Islet of Langerhans (tissue), 1 donor: ENCODE measurements around the gene IL10RB.

Experiments
- FAIRE-seq: peaks from one replicate; lab custom pipeline; 2011; peaks lifted over from hg19 to GRCh38; lab: Jason Lieb, UNC

IL10RB gene

DNA sequence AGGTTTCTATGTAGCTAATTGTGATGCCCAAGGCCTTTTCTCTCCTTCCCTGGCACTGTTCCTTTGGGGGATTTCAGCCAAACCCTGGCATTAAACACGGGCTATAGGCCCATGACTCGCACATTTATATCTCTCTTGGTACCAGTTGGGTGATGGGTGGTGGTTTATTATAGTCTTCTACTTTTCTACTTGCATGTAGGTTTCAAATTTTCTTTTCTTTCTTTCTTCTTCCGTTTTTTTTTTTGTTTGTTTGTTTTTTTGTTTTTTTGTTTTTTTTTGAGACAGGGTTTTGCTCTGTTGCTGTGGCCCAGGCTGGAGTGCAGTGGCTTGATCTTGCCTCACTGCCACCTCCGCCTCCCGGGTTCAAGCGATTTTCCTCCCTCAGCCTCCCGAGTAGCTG is 1.1 kb downstream of the IL10RB start:
- FAIRE-seq: no peak

DNA sequence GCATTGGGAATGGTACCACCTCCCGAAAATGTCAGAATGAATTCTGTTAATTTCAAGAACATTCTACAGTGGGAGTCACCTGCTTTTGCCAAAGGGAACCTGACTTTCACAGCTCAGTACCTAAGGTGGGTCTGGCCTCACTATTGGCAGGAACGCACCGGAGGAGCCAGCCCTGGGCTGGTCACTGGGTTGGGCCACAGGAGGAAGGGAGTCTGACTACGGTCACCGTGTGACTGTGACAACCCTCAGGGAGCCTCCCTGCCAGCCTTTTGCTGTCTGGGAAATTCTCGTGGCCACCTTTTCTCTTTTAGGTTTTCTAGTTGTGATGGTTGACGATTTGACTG is 2.2 kb downstream of the IL10RB start:
- no peak for FAIRE-seq

GRCh38 chr21:33268737-33269441 is 2.7 kb downstream of the IL10RB start:
- peak; percentile 89 for FAIRE-seq

DNA sequence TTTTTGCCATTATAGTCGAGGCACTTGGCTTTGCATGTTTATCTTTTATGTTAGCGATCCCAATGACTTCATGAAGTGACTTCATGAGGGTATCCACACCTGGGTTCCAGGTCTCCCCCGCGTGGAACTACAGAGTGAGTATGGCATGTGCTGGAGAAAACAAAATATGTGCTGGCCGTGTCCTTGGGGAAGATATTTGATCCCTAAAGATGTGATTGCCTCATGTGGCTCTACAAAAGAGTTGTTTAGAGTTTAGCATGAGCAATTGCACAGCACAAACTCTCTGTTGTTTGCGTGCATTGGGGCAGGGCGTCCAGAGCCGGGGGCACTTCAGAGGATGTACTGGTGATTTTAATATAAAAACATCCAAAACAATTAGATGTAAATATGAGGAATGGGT is 4.8 kb downstream of the IL10RB start:
- no peak for FAIRE-seq

DNA sequence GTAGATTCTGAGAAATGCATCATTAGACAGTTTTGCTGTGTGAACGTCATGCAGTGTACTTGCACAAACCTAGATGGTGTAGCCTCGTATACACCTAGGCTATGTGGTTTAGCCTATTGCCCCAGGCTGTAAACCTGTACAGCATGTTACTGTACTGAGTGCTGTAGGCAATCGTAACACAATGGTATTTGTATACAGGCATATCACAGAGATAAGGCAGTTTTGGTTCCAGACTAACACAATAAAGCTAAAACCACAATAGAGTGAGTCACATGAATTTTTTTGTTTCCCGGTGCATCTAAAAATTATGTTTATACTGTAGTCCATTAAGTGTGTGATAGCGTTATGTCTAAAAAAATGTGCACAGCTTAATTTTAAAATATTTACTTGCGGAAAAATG is 6.9 kb downstream of the IL10RB start:
- FAIRE-seq: no peak

GRCh38 chr21:33278721-33279120 is 12.6 kb downstream of the IL10RB start:
- no peak for FAIRE-seq

- no peak for FAIRE-seq
Measured at GRCh38 chr21:33279330-33279820, 13.2 kb downstream of the IL10RB start.

DNA sequence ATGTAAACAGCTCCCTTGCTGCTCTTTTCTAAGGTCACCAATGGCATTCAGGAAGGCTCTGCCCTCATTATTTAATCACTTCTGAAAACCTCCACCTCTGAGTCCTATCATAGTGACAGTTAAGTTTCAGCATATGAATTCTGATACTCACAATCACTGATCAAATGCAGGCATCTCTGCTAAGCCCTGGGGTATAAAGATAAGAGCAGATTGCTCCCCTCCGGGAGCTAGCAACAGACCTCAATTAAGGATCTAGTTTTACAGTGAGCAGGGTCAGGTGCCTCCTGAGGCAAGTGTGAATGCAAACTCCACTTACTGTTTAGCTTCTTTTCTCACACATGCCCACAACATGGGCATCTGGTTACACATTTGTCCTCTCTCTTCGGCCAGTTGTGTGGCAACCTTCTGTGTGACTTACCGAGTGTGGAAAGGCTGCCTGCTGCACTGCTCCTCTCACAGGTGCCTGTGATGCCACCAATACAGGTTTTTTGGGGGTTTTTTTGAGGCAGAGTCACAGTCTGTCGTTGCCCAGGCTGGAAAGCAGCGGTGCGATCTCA is 15.0 kb downstream of the IL10RB start:
- FAIRE-seq: no peak

- FAIRE-seq: no peak
Measured at GRCh38 chr21:33283203-33283602, 17.0 kb downstream of the IL10RB start.

GRCh38 chr21:33286076-33286475 is 19.9 kb downstream of the IL10RB start:
- FAIRE-seq: no peak

DNA sequence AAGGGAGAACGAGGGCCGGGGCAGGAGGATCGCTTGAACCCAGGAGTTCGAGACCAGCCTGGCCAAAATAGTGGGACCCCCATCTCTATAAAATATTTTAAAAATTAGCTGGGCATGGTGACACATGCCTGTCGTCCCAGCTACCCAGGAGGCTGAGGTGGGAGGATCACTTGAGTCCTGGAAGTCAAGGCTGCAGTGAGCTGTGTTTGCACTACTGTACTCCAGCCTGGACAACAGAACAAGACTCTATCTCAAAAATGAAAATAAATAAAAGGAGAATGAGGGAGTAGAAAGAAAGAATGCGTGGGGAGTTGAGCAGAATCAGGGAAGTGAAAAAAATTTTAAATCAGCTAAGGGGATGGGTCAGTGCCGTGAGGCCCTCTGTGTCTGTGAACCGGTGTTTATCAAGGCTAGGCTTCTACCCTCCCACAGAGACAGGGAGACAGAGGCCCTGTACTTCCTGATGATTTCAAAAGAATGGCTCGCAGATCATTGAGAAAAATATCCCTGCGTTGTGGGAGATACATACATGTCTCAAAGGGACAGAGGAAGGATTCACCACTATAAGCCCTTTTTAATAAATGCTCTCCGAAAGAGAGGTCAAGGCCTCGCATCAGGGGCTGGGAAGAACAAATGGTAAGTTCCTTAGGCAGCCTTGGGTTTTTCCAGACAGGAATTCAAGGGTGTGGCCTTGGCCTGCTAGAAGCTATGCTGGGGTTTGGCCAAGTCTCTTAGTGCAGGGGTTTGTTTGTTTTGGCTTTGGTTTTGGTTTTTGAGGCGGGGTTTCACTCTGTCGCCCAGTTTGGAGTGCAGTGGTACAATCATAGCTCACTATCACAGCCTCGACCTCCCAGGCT is 20.7 kb downstream of the IL10RB start:
- no peak for FAIRE-seq

DNA sequence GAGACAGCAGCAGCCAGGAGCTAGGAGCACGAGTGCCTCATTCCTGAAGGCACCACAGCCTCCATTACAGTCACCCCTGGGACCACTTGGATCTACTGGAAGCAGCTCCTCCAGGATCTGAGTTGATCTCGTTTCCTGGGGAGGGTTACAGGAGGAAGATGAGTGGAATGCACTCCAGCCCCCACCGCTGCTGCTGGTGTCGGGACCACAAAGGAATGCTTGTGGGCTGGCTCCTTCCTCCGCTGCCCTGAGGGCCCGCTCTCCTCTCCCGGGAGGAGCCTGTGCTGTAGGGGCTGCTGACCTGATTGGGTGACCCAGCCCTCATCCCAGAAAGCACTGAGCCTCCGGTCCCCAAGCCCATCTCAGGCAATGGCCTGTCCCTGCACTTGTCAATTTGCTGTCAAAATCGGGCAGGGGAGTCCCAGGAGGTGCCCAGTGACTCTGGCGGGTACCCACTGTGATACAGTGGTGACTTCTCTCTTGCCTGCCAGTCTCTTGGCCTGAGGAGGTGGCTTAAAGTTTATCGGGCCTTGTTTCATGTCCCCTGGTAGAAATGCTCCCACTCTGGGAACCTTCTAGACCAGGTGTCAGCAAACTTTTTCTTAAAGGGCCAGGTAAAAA is 23.1 kb downstream of the IL10RB start:
- FAIRE-seq: no peak

DNA sequence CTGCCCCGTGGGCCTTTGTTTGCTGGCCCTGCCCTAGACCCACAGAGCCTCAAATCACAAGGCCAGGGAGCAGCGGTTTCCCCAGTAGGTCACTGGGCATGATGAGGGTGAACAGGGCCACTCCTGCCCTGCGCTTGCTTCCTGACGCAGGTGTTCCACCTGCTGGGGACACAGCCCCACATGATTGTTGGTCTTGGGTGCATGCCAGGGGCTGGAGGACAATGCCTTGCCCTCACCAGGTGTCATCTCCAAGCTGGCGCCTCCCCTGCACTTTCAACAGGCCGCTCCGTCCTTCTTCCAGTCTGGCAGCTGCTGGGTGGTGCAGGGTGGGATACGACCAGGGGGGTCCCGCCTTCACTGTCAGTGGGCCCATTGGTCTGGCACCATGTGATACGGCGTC is 24.3 kb downstream of the IL10RB start:
- no peak for FAIRE-seq

DNA sequence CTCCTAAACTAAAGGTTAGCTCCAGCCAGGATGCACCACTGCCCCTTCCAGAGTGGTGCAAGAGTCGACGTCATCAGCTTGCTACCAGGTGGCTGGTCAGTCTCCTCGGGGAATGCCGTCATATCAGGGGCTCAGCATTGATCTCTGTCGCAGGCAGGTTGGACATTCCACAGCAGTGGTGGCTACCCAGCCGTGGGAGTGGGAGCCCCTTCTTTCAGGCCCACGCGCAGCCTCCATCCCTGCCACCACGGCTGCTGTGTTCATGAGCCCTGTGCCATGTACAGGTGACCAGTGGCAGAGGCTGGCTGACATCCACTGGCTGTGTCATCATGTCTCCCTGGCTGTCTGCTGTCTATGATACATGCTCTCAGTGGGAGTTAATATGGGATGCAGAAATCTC is 25.5 kb downstream of the IL10RB start:
- no peak for FAIRE-seq

DNA sequence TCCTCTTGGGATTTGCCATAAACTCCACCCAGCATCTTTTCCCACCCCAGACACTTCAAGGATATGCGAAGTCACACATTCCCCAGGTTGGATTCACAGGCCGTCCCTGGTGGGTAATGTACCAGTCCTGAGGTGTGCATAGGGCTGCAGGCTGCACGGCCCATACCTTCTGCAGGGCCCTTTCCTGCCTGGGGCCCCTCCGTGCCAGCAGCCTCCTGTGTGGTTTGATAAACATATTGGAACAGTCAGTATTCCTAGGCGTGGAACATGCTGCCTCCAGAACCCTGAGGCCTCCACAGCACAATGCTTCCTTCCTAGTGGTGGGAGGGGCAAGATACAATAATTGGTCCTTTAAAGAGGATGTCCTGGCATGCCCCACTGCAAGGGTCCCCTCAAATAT is 26.6 kb downstream of the IL10RB start:
- no peak for FAIRE-seq

- FAIRE-seq: no peak
Measured at GRCh38 chr21:33293136-33293535, 27.0 kb downstream of the IL10RB start.

DNA sequence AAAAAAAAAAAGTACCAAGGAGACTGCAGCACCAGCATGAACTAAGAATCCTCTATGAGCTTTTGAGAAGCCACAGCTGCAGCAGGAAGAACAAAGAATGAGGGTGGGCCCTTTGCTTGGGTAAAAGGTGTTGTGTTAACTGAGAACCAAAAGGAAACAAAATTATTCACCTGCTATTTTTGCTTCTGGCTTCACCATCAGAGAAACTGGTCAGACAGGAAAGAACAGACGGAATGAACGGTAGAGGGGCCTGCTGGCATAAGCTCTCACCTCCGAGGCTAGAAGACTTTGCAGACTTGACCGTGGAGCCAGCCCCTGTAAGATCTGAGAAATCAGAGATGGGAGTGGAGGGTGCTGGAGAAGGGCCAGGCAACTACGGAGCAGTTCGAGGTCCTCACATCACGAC is 27.6 kb downstream of the IL10RB start:
- no peak for FAIRE-seq

DNA sequence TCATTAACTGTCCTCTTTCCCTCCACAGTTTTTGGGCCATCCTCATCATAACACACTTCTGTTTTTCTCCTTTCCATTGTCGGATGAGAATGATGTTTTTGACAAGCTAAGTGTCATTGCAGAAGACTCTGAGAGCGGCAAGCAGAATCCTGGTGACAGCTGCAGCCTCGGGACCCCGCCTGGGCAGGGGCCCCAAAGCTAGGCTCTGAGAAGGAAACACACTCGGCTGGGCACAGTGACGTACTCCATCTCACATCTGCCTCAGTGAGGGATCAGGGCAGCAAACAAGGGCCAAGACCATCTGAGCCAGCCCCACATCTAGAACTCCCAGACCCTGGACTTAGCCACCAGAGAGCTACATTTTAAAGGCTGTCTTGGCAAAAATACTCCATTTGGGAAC is 30.0 kb downstream of the IL10RB start:
- FAIRE-seq: no peak

DNA sequence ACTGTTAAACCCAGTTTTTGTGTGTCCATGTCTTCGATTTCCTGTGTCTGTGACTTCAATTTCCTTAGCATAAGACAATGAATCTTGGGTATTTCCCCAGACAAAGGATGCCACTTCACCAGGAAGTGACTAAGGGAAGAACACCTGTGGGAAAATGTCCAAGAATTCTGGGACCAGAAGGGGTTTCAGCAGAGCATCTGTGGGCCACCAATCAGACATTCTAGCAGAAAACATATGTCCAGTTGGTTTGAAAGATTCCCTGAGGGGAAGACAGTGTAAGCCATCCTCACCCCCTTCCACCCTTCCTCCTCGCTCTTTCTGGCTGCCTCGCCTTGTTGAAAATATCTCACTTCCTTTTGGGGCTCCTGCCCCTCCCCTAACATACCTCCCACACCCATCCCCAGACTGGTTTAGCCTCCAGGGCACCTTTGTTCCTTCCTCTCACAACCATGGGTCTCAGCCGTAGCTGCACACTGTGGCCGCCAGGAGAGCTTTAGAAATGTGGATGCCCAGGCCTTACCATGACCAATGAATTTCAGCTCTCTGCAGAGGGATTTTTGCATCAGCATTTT is 33.1 kb downstream of the IL10RB start:
- FAIRE-seq: no peak

DNA sequence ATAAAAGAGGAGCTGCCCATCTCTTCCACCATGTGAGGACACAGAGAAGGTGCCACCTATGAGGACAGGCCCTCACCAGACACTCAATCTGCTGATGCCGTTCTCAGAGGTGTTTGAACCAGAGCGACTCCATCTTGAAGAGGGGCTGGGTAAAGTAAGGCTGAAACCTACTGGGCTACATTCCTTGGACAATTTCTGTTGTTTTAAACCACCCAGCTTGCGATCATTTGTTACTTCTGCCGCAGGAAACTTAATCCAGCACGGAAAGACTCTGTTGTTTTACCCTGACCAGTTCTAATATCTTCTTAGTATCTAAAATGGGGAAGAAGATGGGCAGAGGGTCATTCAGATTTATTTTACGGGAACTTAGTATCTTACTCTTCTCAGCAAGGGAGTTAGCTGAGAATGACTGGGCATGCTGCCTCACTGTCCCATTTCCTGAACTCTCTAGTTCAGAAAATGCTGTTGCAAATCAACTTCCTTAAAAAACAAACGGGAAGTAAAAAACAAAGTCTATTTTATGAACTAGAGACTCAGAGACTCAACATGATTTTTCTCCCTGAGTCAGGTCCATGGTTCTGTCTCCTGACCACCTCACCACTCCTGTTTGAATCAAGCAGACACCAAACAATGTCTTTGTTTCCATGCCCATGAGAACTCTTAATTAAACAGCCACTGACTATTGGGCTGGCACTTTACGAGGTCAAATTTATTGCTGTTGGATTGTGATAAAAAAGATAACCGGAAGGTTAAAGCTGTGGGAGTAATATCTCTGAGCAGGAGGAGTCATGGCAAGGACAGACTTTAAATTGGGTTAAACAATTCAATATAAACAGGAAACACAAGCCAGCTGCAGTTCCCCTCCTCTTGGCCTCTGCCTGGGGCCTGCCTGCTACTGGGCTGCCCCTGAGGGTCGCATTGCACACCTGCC is 34.8 kb downstream of the IL10RB start:
- FAIRE-seq: no peak

GRCh38 chr21:33301632-33302002 is 35.5 kb downstream of the IL10RB start:
- no peak for FAIRE-seq

GRCh38 chr21:33302055-33302454 is 35.9 kb downstream of the IL10RB start:
- FAIRE-seq: no peak
